ENCODE measurements around the gene NKX6-2.
"Not testable (repeated sequence)": the region's sequence is repeated elsewhere in the genome, so short reads cannot be mapped to it uniquely, and the experiment has no call there.

Gene NKX6-2

GRCh38 chr10:132812520-132812919 is 26.6 kb upstream of the NKX6-2 start:
- no peak for DNase-seq

GRCh38 chr10:132811891-132812481 is 26.0 kb upstream of the NKX6-2 start:
- no peak for DNase-seq

- no peak for DNase-seq
Observed at GRCh38 chr10:132810807-132811700, 25.1 kb upstream of the NKX6-2 start.

- DNase-seq, result no peak
Observed at GRCh38 chr10:132810141-132810806, 24.3 kb upstream of the NKX6-2 start.

GRCh38 chr10:132809232-132810140 is 23.5 kb upstream of the NKX6-2 start:
- DNase-seq, result no peak

GRCh38 chr10:132808383-132809231 is 22.7 kb upstream of the NKX6-2 start:
- no peak for DNase-seq

- DNase-seq, result no peak
Observed at GRCh38 chr10:132807621-132808049, 21.7 kb upstream of the NKX6-2 start.

- DNase-seq, result no peak
Observed at GRCh38 chr10:132806561-132807003, 20.6 kb upstream of the NKX6-2 start.

GRCh38 chr10:132806110-132806509 is 20.2 kb upstream of the NKX6-2 start:
- no peak for DNase-seq

- no peak for DNase-seq
Observed at GRCh38 chr10:132805599-132805998, 19.7 kb upstream of the NKX6-2 start.

GRCh38 chr10:132804785-132805426 is 19.0 kb upstream of the NKX6-2 start:
- no peak for DNase-seq

- DNase-seq, result no peak
Observed at GRCh38 chr10:132804287-132804686, 18.3 kb upstream of the NKX6-2 start.

- no peak for DNase-seq
Observed at GRCh38 chr10:132803416-132804210, 17.7 kb upstream of the NKX6-2 start.

GRCh38 chr10:132802694-132803320 is 16.9 kb upstream of the NKX6-2 start:
- DNase-seq, result no peak

- no peak for DNase-seq
Observed at GRCh38 chr10:132802048-132802447, 16.1 kb upstream of the NKX6-2 start.

- no peak for DNase-seq
Observed at GRCh38 chr10:132799865-132800264, 13.9 kb upstream of the NKX6-2 start.

- no peak for DNase-seq
Observed at GRCh38 chr10:132798876-132799275, 12.9 kb upstream of the NKX6-2 start.

GRCh38 chr10:132798403-132798802 is 12.5 kb upstream of the NKX6-2 start:
- DNase-seq, result no peak

GRCh38 chr10:132797986-132798385 is 12.0 kb upstream of the NKX6-2 start:
- DNase-seq, result not testable (repeated sequence)

- no peak for DNase-seq
Observed at GRCh38 chr10:132796846-132797245, 10.9 kb upstream of the NKX6-2 start.
